ENCODE results near the gene SEC24B. TPM values are rescaled to one million over a fixed set of nuclear protein-coding genes. Genes with fewer than 3 reads are reported as not detected.
A peak's percentile ranks its signal among the peaks of the same experiment; 100 is the strongest.

Gene SEC24B
- total RNA-seq, 1 donor from 2014 or later: 32.3 TPM

DNA sequence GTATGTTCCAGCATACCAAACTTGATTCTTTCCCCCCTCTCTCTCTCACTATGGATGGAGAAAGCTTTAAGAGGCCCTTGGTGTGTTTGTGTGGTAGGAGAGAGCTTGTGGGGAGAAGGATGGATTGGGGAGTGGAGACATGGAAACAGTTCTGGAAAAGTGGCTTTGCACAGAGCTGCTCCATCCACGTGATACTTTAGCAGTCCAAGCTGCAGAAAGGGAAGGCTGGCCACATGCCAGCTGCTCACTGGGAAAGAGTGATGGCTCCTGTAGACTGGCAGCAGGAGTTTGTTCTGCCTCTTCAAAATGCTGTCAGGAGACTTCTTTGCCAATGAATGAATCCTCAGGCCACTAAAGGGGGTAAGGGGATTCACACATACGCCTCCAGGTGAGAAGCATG, 21.7 kb upstream of the SEC24B start:
- Mint-ChIP-seq H3K36me3 (ENCODE audit: low read depth) (no peaks in the 10 kb centered on the region), H3K4me1 (ENCODE audit: low read depth) (no peaks in the 10 kb centered on the region), H3K27ac (no peak overlapping the region), H3K27me3 (ENCODE audit: low read depth) (peaks cover 6% of the 10 kb centered on the region), H3K9me3 (no peaks in the 10 kb centered on the region), H3K4me3 (ENCODE audit: low read depth) (no peak overlapping the region)
- intact Hi-C loops (cut with micrococcal nuclease): no loop called here
- DNase-seq (ENCODE audit: low spot score): no peak

DNA sequence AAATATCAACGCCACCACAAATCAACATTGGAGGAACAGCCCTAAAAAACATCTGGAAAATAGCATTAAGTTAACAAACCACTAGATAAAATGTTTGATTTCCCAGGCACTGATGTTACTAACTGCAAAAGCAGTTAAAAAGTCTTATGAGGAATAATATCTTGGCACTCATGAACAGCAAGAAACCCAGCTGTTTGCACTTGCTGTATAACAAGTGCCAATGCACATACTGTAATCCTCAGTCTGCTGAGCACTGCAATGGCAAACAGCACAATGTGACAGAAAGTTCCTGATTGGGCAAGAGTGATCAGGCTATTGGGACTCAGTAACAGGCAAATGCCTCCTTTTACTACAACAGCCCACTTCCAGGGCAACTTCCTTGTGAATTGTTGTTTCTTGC, 20.8 kb upstream of the SEC24B start:
- DNase-seq (ENCODE audit: low spot score): no peak
- H3K4me3 Mint-ChIP-seq (ENCODE audit: low read depth): no peak overlapping the region
- no peaks in the 10 kb centered on the region for H3K27me3 Mint-ChIP-seq (ENCODE audit: low read depth)

DNA sequence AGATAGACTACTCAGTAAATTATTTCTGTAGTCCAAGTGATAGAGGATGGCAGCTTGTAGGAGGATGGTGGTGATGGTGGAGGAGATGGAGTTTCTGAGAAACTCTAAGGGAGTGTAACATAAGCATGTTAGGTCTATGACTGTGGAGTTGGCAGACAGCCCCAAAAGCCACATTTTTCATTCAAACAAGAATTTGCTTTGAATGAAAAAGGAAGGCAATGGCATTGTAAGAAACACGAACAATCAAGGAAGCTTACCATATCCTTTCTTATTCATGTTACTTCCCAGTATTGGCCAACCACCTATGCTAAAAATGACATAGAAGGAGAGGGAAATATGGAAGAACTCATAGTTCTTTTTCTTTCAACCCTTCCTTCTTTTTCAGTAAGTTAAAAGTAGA, 18.7 kb upstream of the SEC24B start:
- no peaks in the 10 kb centered on the region for H3K36me3 Mint-ChIP-seq (ENCODE audit: low read depth)
- H3K4me3 Mint-ChIP-seq (ENCODE audit: low read depth): no peak overlapping the region
- intact Hi-C loops (cut with micrococcal nuclease): no loop called here
- no peaks in the 10 kb centered on the region for H3K4me1 Mint-ChIP-seq (ENCODE audit: low read depth)
- H3K9me3 Mint-ChIP-seq: no peaks in the 10 kb centered on the region
- no peak overlapping the region for H3K27ac Mint-ChIP-seq
- DNase-seq (ENCODE audit: low spot score): no peak
- peaks cover 4% of the 10 kb centered on the region for H3K27me3 Mint-ChIP-seq (ENCODE audit: low read depth)

More for the DNA sequence above, 20.8 kb upstream of the SEC24B start:
- Mint-ChIP-seq H3K9me3 (no peaks in the 10 kb centered on the region), H3K36me3 (ENCODE audit: low read depth) (no peaks in the 10 kb centered on the region), H3K4me1 (ENCODE audit: low read depth) (no peaks in the 10 kb centered on the region), H3K27ac (no peak overlapping the region)
- intact Hi-C loops (cut with micrococcal nuclease): no loop called here

DNA sequence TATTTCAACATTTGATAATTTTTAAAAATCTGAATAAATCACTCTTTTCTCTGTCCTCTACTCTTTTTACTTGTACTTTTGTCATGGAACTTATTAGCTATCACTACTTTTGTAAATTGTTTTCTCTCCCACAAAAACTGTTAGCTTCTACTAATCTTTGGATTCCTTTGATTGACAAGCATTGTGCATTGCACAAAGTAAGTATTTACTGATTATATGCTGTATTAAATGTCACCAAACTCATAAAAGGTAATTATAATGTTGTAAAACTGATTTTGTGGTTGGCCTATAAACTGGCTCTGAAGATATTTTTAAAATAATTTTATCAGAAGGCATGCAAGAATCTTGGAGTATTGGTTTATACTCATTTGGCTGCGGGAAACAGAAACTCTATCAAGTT, 15.0 kb upstream of the SEC24B start:
- DNase-seq (ENCODE audit: low spot score): no peak
- H3K4me1 Mint-ChIP-seq (ENCODE audit: low read depth): peaks cover 2% of the 10 kb centered on the region
- no peaks in the 10 kb centered on the region for H3K36me3 Mint-ChIP-seq (ENCODE audit: low read depth)
- no peaks in the 10 kb centered on the region for H3K9me3 Mint-ChIP-seq
- H3K27me3 Mint-ChIP-seq (ENCODE audit: low read depth): peaks cover 6% of the 10 kb centered on the region
- intact Hi-C loops (cut with micrococcal nuclease): no loop called here
- no peak overlapping the region for H3K27ac Mint-ChIP-seq
- no peak overlapping the region for H3K4me3 Mint-ChIP-seq (ENCODE audit: low read depth)

DNA sequence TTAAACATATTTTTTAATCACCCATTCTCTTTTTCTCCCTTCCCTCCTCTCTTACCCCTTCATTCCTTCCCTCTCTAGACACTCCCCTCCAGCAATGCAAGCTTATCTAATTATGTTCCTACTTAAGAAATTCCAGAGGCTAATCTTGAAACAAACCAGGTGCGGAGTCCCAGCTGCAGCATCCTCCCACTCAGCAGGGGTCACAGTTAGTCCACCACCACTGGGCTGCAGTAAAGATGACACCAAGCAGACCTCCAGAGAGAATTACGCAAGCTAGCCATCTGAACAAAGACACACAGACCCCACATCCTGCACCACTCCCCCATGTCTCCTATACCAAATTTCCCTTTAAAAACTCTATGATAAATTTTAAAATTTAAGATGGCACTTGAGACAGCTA, 13.9 kb upstream of the SEC24B start:
- no peaks in the 10 kb centered on the region for H3K36me3 Mint-ChIP-seq (ENCODE audit: low read depth)
- H3K27me3 Mint-ChIP-seq (ENCODE audit: low read depth): peaks cover 6% of the 10 kb centered on the region

DNA sequence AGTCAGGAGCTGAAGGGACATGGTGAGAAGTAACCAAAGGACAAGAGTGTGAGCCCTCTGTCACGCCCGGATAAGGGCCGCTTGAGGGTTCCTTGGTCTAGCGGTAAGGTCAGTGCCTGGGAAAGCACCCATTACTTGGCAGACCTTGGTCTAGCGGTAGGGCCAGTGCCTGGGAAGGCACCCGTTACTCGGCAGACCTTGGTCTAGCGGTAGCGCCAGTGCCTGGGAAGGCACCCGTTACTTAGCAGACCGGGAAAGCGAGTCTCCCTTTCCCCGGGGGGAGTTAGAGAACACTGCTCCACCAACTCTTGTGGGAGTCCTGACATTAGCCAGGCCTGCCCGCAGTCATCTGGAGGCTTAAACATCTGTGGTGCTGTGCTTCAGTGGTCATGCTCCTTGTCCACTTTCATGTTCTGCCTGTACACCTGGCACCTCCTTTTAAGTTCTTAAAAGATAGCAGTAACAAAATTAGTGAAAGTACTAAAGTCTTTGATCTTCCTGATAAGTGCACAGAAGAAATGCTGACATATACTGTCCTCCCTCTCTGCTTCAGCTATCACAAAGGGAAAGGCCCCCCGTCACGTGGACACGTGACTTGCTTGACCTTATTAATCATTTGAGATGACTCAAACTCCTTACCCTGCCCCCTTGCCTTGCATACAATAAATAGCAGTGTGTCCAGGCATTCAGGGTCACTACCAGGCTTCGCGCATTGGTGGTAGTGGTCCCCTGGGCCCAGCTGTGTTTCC, 9.3 kb upstream of the SEC24B start:
- intact Hi-C loops (cut with micrococcal nuclease): loop anchor here (5.0 kb wide), 1 partner anchor 1093 kb away; no protein-coding TSS in a partner anchor
- H3K4me1 Mint-ChIP-seq (ENCODE audit: low read depth): peaks cover 6% of the 10 kb centered on the region
- H3K9me3 Mint-ChIP-seq: no peaks in the 10 kb centered on the region
- H3K27me3 Mint-ChIP-seq (ENCODE audit: low read depth): peaks cover 2% of the 10 kb centered on the region
- DNase-seq (ENCODE audit: low spot score): no peak
- no peak overlapping the region for H3K4me3 Mint-ChIP-seq (ENCODE audit: low read depth)
- no peaks in the 10 kb centered on the region for H3K36me3 Mint-ChIP-seq (ENCODE audit: low read depth)
- no peak overlapping the region for H3K27ac Mint-ChIP-seq

More for the DNA sequence above, 13.9 kb upstream of the SEC24B start:
- intact Hi-C loops (cut with micrococcal nuclease): loop anchor here (5.0 kb wide), 1 partner anchor 1098 kb away; no protein-coding TSS in a partner anchor
- no peak overlapping the region for H3K4me3 Mint-ChIP-seq (ENCODE audit: low read depth)
- peaks cover 2% of the 10 kb centered on the region for H3K4me1 Mint-ChIP-seq (ENCODE audit: low read depth)
- DNase-seq (ENCODE audit: low spot score): no peak
- H3K27ac Mint-ChIP-seq: no peak overlapping the region
- H3K9me3 Mint-ChIP-seq: no peaks in the 10 kb centered on the region

DNA sequence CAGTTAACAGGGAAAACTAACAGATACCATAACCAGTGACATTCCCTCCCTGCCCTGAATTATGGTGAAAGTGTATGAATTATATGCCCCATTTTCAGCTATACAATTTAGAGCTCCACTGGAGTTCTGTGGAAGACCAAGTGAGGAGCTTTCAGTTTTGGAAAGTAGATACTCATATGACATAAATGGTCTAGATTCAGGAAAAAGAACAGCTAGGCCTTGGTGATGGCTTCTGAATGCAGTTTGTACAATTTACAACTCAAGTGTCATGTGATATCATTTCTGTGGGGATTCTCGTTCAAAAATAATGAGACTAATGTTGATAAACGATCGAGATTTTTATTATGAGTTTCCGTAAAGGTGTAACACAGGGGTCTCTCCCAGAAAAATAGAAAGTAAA, 8.2 kb upstream of the SEC24B start:
- H3K27ac Mint-ChIP-seq: no peak overlapping the region
- DNase-seq (ENCODE audit: low spot score): no peak
- H3K36me3 Mint-ChIP-seq (ENCODE audit: low read depth): peaks cover 9% of the 10 kb centered on the region
- no peaks in the 10 kb centered on the region for H3K9me3 Mint-ChIP-seq
- H3K27me3 Mint-ChIP-seq (ENCODE audit: low read depth): peaks cover 2% of the 10 kb centered on the region
- no peak overlapping the region for H3K4me3 Mint-ChIP-seq (ENCODE audit: low read depth)
- intact Hi-C loops (cut with micrococcal nuclease): loop anchor here (5.0 kb wide), 1 partner anchor 567 kb away; no protein-coding TSS in a partner anchor
- H3K4me1 Mint-ChIP-seq (ENCODE audit: low read depth): peaks cover 14% of the 10 kb centered on the region

DNA sequence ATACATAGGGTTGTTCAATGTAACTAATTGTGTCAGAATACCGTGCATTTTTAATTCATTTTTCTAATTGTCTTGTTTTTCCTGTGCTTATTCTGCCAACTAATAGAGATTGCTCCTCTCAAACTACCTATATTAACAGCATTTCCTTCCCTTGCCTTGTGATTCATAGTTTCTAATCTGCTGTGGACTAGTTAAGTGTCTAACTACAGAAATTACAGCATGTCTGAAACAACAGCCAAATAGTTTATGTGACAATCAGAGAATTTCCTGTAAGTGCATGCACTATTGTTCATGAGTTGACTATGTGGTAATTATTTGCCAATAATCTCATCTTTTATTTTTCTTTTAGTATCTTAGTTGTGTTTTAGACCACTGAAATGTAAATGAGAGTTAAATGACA, 4.1 kb upstream of the SEC24B start:
- H3K36me3 Mint-ChIP-seq (ENCODE audit: low read depth): peaks cover 16% of the 10 kb centered on the region
- peaks cover 23% of the 10 kb centered on the region for H3K4me1 Mint-ChIP-seq (ENCODE audit: low read depth)
- no peaks in the 10 kb centered on the region for H3K27me3 Mint-ChIP-seq (ENCODE audit: low read depth)
- H3K27ac Mint-ChIP-seq: peak overlapping the region; percentile 28
- no peak for DNase-seq (ENCODE audit: low spot score)
- H3K4me3 Mint-ChIP-seq (ENCODE audit: low read depth): no peak overlapping the region
- intact Hi-C loops (cut with micrococcal nuclease): loop anchor here (1.0 to 5.0 kb wide), 2 partner anchors 273 to 563 kb away; no protein-coding TSS in a partner anchor
- no peaks in the 10 kb centered on the region for H3K9me3 Mint-ChIP-seq

DNA sequence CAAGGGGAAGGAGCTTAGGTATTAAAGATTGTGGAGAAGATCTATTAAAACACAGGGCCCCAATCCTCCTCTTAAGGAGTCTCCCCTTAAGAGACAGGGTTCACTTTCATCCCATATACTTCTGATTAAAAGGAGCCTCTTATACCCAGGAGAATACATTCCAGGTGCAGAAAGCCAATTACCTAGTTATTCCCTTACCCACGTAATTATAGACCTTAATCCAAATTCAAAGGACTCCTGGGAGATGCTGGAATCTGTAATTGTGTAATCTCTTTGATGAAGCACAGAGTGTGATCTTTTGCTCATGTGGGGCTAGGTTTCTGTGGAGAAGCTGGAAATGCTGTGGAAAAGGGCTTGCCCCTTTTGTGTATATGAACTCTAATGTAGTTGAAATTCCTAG, 1.4 kb upstream of the SEC24B start:
- H3K4me1 Mint-ChIP-seq (ENCODE audit: low read depth): peaks cover 46% of the 10 kb centered on the region
- H3K36me3 Mint-ChIP-seq (ENCODE audit: low read depth): peaks cover 19% of the 10 kb centered on the region
- intact Hi-C loops (cut with micrococcal nuclease): loop anchor here (2.0 to 5.0 kb wide), 3 partner anchors 40 to 215 kb away; partner anchors contain the start of gene MCUB
- no peaks in the 10 kb centered on the region for H3K27me3 Mint-ChIP-seq (ENCODE audit: low read depth)
- H3K9me3 Mint-ChIP-seq: no peaks in the 10 kb centered on the region
- DNase-seq (ENCODE audit: low spot score): no peak
- no peak overlapping the region for H3K27ac Mint-ChIP-seq
- H3K4me3 Mint-ChIP-seq (ENCODE audit: low read depth): peak overlapping the region; percentile 77

DNA sequence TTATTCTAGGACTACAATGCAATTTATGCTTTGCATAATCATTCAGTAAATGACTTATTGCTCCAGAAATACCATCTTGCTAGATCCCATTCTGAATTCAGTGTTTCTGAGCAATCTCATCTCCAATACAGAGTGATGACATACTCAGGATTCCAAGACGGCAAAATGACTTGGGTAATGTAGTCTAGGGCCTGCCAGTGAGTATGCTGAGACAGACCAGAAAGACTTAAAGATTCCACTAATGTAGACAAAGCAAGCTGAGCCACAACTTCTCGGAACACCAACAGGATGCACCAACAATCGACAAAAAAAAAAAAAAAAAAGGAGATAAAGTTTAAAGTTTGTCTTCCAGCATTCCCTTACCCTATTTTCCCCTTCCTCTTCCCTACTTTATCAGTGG, 919 bp upstream of the SEC24B start:
- Mint-ChIP-seq H3K27me3 (ENCODE audit: low read depth) (no peaks in the 10 kb centered on the region), H3K9me3 (no peaks in the 10 kb centered on the region), H3K4me1 (ENCODE audit: low read depth) (peaks cover 46% of the 10 kb centered on the region), H3K27ac (peak overlapping the region; percentile 71), H3K36me3 (ENCODE audit: low read depth) (peaks cover 19% of the 10 kb centered on the region), H3K4me3 (ENCODE audit: low read depth) (peak overlapping the region; percentile 77)
- intact Hi-C loops (cut with micrococcal nuclease): loop anchor here (1.0 to 5.0 kb wide), 4 partner anchors 40 to 383 kb away; partner anchors contain the start of genes GAR1 and MCUB
- no peak for DNase-seq (ENCODE audit: low spot score)

DNA sequence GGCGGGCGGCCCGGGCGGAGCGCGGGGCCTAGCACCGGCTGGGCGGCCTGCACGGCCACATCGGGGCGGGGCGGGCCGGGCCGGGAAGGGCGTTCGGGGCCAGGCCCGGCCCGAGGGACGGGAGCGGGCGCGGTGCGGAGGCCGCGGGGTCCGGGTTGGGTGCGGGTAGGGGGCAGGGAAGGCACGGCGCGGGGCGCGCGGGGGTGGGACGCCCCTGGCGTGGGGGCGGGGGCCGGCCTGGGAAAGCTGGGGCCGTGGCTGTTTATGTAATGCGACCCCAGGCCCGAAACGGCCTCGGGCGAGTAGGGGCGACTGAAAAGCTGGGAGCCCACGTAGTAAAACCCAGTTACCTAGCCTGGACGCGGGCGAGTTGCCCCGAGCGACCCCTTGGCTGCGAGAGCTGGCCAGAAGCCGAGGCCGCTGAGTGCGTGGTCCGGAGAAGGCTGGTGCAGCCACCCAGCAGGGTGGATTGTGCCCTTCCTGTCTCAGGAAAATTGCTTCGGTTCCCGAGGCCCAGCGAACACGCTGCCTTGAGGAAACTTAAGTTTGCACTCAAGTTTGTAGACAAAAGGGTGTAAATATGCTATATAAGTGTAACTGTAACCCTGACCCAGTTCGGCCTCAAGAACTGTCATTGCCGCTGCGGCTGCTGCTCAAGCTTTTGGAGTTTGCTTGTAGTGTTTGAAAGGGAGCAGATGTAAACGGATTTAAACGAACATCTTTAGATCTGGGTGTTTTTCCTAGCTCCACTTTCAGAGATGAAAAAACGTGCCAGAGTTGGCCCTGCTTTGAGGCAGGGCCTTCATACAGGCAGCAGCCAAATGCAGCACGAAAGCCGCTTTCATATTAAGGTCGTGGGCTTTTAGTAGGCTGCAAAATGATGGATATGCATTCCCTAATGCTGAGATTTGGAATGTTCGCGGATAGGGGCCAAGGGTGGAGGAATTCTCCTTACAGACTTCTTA, 674 bp downstream of the SEC24B start:
- peaks cover 56% of the 10 kb centered on the region for H3K4me1 Mint-ChIP-seq (ENCODE audit: low read depth)
- peak overlapping the region; percentile 84 for H3K4me3 Mint-ChIP-seq (ENCODE audit: low read depth)
- no peaks in the 10 kb centered on the region for H3K27me3 Mint-ChIP-seq (ENCODE audit: low read depth)
- H3K27ac Mint-ChIP-seq: peak overlapping the region; percentile 38
- H3K9me3 Mint-ChIP-seq: no peaks in the 10 kb centered on the region
- peak; percentile 12 for DNase-seq (ENCODE audit: low spot score)
- intact Hi-C loops (cut with micrococcal nuclease): loop anchor here (5.0 kb wide), 2 partner anchors 38 to 213 kb away; no protein-coding TSS in a partner anchor
- peaks cover 19% of the 10 kb centered on the region for H3K36me3 Mint-ChIP-seq (ENCODE audit: low read depth)

DNA sequence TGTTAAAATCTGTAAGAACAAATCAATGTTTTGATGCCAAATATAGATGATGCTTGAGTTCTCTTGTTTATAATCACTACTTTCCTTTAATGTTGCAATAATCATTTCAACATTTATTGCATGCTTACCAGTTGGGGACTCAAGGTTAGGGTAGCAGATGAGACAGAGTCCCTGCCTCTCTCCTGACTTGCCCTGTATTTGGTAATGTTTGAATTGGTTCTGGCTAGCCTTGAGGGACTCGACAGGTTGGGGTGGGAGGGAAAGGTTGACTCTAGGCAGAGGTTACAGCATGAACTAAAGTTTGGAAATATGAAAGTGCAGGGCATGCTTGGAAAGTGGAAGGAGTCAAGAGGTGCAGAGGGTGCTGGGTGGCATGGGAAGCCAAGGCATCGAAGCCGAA, 2.0 kb downstream of the SEC24B start:
- intact Hi-C loops (cut with micrococcal nuclease): no loop called here
- no peaks in the 10 kb centered on the region for H3K27me3 Mint-ChIP-seq (ENCODE audit: low read depth)
- H3K4me1 Mint-ChIP-seq (ENCODE audit: low read depth): peaks cover 53% of the 10 kb centered on the region
- no peak for DNase-seq (ENCODE audit: low spot score)
- H3K4me3 Mint-ChIP-seq (ENCODE audit: low read depth): peak overlapping the region; percentile 84
- no peak overlapping the region for H3K27ac Mint-ChIP-seq
- H3K9me3 Mint-ChIP-seq: no peaks in the 10 kb centered on the region
- peaks cover 9% of the 10 kb centered on the region for H3K36me3 Mint-ChIP-seq (ENCODE audit: low read depth)

All from activated T-helper 2 cell treated with anti-CD3 and anti-CD28 coated beads, Interferon-gamma antibody, Interleukin-2, Interleukin-4, amounts not matched to agents 10 μg/mL and 5 μg/mL and 100 μg/mL, durations not matched to agents 14 hours and 24 hours and 36 hours (primary cell).